HuH-7.5 (cell line): Measurements from ENCODE around the gene DMWD.
"Not testable (repeated sequence)": the region's sequence is repeated elsewhere in the genome, so short reads cannot be mapped to it uniquely, and the experiment has no call there.

Experiments
- DNase-seq: peaks from one replicate; pipeline ENCODE4 v3.0.0; 2011; ENCODE audit warnings: low spot score

The DMWD gene

DNA sequence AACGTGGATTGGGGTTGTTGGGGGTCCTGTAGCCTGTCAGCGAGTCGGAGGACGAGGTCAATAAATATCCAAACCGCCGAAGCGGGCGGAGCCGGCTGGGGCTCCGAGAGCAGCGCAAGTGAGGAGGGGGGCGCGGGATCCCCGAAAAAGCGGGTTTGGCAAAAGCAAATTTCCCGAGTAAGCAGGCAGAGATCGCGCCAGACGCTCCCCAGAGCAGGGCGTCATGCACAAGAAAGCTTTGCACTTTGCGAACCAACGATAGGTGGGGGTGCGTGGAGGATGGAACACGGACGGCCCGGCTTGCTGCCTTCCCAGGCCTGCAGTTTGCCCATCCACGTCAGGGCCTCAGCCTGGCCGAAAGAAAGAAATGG is 22.8 kb downstream of the DMWD start:
- no peak for DNase-seq

DNA sequence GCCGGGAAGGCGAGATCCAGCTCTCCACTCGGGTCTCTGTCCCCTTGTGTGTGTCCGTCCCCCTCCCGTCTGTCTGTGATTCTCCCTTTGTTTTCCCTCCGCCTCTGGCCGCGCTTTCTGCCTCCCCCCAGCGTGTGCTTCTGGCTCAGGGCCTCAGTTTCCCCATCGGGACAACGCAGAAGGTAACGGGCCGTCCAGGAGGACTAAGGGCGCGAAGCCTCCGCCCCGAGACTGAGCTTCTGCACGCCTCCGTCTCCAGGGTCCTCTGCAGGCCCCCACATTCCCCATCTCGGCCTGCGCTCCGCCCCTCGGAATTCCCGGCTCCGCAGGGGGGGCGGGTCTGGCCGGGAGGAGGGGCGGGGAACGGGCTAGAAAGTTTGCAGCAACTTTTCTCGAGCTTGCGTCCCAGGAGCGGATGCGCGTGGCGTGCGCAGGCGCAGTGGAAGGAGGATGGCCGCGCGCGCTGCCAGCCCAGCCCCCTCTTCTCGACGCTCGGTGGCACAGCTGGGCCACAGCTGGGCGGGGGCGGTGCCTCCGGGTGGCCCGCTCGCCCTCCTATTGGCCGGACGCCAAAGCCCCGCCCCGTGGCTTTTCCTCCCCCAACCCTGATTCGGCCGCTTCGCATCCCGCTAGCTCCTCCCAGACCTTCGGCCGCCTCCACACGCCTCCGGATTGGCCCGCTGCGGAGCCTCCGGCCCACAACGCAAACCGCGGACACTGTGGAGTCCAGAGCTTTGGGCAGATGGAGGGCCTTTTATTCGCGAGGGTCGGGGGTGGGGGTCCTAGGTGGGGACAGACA is 23.5 kb downstream of the DMWD start, which contains the start of gene SIX5:
TSS of gene SIX5 (minus strand) at position 269 of the 799 bp plus-strand sequence. CDS start 408 bp downstream, outside the sequence.
- peak; percentile 98 for DNase-seq

DNA sequence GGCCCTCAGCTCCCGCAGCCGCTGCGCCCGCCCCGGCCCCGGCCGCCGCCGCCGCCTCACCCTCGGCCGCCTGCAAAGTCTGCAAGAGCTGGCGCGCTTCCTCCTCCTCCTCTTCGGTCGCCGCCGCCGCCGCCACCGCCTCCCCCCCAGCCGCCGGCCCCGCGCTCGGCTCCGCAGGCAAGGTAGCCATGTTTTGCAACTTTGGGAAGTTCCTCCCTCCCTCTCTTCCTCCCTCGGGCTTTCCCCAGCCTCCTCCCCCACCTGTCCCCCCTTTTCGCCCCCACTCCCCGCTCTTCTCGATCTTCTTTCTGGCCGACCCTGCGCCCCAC is 24.0 kb downstream of the DMWD start:
- DNase-seq = peak; percentile 65

DNA sequence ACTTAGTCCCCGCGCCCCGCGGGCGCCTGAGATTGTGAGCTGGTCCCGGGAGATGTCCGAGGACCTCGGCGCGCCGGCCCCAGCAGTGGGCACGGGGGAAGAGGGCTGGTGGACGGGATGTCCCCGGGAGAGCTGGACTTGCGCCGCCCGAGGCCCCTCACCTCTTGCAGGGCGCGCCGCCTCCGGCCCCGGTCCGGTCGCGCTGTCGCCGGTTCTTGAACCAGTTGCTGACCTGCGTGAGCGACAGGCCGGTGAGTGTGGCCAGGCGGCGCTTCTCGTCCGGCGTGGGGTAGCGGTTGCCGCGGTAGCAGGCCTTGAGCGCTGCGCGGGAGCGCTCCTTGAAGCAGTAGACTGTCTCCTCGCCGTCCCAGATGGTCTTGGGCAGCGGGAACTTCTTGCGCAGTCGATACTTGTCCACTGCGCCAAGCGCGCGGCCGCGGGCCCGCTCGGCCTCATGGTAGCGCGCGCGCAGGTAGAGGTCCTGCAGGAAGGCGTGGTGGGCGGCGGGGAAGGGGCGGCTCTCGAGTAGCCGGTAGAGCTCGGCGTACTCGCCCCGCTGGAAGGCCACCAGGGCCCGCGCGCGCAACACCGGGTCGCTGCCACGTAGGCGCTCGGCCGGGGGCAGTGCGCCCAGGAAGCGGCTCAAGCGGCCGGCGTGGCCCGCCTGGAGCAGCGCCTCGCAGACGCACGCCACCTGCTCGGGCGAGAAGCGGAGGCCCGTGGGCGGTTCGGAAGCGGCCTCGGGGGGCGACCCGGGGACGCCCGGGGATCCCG is 24.6 kb downstream of the DMWD start:
- DNase-seq = peak; percentile 68

DNA sequence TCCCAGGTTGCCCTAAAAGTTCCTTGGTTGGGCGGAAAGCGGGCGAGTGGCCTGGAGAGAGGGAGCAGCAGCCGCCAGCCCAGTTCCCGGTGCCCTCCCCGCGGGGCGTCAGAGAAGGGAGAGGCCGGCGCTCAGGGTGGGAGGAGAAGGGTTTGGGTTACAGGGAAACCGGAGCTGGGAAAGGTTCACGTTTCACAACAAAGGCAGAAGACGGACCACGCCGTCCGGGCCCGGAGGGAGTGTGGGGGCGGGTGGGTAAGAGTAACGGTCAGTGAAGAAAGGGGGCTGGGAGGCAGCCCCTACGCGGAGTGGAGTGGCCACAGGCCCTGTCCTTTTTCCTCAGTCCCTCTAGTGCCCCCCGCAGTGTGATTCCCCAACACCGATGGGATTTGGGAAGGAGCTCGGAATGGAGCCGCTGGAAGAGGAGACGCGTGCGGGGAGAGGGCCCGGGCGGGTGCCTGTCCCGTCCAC is 25.2 kb downstream of the DMWD start:
- peak; percentile 86 for DNase-seq

DNA sequence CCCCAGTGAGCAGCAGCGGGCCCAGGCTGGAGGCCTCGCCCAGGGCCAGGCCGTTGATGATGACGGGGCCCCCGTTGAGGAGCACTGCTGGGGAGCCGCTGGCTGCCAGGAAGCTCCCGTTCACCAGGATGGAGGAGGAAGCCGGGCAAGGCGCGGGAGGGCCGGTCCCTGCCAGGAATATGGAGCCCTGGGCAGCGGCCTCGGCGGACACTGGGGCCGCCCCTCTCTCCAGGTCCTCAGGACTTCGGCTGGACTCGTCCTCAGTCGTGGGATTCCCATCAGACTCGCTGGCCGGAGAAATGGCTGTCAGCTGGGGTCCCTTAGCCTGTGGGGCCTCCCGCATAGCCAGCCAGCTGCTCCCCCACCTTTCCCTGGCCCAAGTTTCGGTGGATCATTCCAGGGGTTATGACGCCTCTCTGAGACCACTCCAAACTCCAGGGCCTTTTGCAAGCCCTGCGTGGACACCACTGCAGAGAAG is 25.7 kb downstream of the DMWD start:
- DNase-seq = no peak

DNA sequence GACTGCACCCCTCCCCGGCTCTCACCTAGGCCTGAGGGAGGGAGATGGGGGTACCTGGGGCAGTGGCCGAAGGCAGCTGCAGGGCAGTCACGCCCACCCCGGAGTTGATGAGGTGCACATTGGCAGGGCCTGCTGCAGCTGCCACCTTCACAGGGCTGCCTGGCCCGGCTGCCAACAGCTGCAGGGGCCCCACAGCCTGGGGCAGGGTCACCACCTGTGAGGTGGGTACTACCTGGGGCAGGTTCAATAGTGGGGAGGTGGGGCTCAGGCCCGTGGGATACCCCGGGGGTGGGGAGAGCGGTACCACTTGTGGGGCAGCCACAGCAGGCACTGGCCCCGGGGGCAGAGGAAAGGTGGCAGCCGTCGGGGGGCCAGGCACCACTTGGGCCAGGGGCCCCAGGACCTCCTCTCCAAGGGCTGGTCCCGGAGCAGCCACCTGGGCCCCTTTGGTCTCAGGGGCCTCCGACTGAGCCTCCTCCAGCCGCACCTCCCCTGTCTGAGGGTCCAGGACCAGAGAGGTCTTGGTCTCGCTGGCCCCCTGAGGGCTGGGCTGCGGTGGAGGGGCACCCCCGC is 26.3 kb downstream of the DMWD start:
- no peak for DNase-seq

DNA sequence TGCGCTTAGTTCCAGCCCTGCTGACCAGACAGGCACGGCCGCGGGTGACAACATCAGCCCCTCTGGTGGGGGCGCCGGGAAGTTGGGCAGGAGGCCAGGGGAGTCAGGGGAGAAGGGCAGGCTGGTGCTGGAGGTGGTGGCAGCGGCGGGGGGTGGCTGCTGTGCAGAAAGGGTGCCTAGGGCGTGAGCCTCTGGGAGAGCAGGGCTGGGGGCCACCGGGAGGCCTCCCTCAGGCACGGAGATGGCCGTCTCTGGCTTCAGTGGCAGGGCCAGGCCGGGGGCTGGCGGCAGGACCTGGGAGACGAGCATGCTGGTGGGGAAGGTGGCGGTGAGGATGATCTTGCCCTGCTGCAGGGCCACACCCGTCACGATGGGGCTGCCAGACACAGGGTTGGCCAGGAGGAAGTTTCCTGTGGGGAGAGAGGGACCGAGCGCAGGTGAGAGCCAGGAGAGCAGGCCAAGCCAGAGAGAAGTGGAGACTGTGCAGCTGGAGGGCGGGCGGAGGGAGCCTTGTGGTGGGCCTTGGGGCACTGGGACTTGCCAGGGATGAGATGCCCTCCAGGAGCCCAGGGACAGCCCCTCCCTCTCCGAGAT is 26.8 kb downstream of the DMWD start:
- no peak for DNase-seq

DNA sequence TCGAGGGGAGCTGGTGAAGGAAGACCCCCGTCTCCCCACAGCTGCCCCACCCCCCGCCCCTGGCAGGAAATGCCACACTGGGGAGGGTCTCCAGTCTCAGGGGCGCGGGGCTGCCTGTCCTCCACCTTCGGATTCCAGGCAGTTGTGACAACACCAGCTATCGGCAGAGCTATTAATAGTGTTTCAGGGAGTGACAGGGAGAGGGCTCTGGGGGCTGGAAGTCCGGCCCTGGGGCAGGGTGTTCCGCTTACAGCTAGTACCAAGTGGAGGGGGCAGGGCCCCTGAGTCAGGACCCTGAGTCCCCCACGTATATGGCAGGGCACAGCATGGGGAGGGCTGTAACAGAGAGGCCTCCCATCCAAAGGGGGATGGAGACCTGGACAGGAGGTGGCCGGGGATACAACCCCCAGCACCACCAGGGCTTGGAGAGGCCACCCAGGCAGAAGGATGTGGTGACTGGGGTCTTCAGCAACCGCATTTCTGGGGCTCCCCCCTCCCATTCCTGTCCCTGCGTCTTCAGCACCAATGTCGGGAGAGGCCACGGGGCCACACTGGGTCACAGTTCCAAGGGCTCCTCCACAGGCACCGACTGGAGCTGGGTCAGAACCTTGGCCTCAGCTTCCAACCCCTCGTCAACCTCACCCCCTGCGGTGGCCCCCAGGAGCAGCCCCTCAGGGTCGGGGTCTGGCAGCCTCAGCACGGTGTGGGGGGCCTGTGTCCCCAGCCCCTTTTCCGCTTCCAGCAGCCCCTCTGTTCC is 27.5 kb downstream of the DMWD start:
- DNase-seq = no peak

DNA sequence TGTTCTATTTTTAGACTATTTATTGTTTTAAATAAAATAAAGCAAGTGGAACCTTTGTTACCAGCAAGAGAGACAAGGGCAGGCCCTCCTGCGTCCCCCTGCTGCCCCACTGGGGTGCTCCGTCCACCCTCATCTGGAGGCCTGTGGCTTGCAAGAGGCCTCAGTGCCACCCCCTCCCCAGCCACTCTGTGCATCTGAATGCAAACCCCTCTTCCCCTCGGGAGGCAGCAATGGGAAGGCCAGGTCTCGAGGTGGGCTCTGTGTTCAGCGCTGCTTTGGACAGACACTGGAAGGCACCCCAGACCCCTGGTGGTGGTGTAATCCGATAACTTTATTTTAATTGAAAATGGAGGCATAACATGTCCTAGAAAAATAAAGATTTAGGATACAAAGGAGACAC is 28.2 kb downstream of the DMWD start:
- no peak for DNase-seq

DNA sequence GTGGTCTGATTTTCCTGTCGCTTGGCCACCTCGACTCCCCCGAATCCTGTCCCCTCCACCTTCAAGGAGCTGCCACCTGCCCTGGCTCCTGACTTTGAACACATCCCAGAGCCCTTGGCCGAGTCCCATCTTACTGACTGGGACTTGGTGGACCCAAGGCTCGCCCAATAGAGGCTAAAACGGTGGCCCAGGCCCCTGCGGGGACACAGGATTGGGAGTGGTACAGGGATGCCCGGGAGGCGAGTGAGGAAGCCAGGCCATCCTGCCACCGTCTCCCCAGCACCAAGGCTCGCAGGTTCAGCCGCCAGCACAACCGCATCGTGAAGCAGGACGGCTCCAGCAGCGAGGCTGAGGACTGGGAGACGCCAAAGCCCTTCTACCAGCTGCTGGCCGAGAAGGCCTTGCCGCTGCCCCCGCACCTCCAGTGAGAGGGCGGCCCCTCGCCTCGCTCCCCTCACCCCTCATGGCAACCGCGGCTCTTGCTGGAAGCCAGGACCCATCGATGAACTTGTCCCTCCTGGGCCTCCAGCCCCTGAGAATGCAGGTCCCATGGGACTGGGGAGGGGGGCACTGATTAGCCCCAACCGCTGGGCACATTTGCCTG is 28.9 kb downstream of the DMWD start:
- no peak for DNase-seq

DNA sequence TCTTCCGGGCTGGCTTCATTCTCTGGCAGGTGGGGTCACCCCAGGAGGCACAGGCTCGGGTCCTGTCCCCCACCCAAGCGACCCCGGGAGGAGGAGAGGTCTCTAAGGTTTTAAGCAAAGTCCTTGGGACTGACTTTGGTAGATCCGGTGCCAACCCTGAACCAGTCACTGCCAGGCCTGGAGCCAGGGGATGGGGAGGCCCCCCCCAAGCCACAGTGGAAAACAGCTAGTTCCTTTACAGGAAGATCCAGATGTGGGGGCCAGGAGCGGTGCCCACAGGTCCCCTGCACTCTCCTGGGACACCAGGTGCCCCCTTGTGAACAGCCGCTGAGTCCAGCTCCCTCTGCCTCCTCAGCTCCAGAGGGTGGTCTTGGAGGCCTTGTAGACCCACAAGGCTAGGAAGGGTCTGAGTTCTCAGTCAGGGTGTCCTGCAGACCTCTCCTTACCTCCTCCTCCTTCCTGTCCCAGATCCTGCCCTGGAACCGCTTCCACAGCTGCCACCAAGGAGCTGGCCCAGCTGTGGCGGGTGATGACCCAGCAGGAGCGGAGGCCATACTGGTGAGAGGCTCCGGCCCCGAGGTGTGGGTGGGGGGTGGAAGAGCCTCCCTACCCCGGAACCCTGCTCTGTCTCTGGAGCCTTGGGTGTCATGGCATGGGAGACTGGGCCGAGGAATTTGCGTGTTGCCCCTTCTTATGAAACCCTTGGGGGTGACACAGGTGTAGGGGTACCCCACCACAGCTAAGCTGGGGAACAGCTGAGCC is 29.6 kb downstream of the DMWD start:
- no peak for DNase-seq

DNA sequence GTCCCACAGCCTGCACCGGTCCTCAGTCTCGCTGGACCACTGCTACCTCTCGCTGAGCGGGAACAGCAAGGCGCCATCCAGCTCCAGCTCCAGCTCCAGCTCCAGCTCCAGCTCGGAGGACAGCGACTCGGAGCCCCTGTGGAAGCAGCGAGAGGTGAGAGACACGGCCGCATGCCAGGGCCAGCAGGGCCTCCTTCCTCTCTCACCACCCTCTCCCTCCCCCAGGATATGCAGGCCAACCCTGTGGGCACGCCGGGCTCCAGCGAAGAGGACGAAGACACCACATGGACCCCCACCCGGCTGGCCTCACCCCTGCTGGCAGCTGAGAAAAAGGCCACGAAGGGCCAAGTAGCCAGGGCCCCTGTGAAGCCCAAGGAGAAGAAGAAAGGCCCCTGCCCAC is 30.9 kb downstream of the DMWD start:
- no peak for DNase-seq

DNA sequence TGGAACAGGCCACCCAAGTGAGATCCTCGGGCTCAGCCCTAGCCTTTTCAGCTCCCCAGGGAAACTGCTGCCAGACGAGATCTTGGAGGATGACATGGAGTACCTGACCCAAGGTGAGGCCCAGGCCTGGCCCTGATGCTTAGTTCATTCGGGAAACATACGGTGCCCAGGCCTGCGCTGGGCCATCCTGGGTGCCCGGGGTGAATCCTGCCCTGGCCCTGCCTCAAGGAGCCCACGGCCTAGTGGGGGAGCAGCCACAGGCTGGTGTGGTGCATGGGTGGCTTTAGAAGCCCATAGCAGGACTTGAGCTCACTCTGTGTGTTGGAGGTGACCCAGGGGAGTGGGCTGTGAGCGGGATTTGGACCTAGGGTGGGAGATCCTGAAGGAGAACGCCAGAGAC is 33.7 kb downstream of the DMWD start:
- no peak for DNase-seq

DNA sequence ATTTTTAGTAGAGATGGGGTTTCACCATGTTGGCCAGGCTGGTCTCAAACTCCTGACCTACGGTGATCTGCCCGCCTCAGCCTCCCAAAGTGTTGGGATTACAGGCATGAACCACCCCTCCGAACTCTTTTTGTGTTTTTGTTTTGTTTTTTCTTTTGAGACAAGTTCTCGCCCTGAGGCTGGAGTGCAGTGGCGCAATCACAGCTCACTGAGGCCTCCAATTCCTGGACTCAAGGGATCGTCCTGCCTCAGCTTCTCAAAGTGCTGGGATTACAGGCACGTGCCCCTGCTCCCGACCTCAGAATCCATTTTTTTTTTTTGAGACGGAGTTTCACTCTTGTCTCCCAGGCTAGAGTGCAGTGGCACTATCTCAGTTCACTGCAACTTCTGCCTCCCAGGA is 35.0 kb downstream of the DMWD start:
- DNase-seq = no peak

DNA sequence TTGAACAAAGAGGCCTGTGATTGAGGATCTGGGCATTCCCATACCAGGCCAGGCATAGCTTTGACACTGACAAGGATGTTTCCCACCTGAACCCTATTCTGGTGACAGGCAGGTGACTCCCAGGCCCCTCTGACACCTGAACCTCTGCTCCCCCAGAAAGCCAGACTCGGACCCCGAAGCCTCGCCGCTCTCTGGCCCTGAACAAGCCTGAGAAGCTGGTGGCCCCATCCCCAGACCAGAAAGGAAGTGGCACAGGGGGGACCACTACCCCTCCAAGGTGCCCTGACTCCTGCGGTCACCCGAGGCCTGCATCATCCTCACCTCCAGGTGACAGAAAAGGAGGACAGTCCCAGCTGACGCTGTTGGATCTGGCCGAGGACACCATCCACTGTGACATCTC is 38.3 kb downstream of the DMWD start:
- DNase-seq = no peak

DNA sequence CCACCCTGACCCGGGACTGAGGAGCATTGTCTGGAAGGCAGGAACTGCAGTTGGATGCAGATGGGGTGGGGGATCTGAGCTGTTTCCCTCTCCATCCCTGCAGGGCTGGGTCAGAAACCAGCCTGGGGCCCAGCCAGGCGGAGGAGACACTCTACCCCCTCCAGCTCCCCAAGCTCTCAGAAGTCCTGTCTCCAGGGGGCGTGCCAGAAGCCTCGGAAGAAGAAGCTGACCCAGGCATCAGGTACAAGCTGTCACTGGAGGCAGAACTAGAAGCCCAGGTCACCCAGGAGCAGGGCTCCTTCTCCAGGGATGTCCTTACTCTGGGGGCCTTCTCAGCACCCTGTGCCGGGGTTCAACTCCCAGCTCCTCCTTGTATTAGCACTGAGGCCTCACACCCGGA is 39.1 kb downstream of the DMWD start:
- no peak for DNase-seq

DNA sequence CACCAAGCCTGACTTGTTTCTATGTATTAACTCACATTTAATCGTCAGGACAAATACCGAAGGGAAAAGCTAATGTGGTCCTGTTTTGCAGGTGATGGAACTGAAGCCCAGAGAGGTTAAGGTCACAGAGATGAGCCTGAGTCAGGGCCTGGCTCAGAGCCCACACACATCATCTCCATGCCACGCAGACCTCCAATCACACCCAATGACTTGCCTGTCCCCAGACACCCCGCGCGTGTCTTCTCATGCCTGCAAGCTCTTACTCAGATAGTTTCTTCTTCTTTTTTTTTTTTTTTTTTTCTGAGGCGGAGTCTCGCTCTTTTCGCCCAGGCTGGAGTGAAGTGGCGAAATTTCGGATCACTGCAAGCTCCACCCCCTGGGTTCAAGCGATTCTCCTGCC is 40.0 kb downstream of the DMWD start:
- no peak for DNase-seq

DNA sequence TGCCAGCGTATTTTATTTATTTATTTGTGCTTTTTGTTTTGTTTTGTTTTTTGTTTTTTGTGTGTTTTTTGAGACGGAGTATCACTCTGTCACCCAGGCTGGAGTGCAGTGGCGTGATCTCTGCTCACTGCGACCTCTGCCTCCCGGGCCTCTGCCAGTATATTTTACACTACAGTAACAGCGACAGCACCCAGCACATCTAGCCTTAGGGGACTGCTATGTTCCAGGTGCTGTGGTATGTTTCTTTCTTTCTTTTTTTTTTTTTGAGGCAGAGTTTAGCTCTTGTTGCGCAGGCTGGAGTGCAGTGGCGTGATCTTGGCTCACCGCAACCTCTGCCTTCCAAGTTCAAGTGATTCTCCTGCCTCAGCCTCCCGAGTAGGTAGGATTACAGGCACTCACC is 41.2 kb downstream of the DMWD start:
- not testable (repeated sequence) for DNase-seq

DNA sequence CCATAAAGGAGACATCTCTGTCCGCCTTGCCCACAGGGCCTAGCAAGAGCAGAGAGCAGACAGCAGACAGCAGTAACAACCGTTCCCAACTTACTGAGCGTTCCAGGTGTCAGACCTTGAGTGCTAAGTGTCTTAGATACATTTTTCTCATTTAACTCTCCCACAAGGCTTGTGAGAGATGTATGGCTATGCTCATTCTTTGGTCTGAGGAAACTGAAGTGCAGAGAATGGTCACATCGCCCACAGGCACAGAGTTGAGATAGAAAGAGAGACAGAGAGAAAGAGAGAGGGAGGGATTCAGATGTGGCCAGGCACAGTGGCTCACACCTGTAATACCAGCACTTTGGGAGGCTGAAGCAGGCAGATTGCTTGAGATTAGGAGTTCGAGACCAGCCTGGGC is 45.1 kb downstream of the DMWD start:
- no peak for DNase-seq

DNA sequence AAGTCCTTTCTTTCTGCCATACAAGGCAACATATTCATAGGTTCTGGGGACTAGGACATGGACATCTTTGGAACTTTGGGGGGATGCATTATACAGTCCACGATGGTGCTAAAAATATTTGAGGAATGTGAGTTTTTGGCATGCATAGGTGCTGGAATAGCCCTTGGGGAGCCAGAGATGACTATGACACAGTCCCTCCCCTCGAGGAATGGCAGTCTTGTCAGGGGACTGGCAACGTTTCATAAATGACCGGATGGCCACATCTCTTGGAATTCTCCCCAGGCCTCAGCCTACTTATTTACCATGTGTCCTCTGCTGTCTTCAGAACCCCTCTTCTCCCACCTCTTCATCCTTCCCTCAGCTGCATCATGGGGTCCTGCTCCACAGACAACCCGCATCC is 45.8 kb downstream of the DMWD start:
- no peak for DNase-seq
